Islet precursor cell (in vitro differentiated cells): ENCODE results near the gene SYTL1.

Source experiments
- DNase-seq: peaks from one replicate; pipeline ENCODE4 v3.0.0-alpha.2; 2018

The SYTL1 gene

GRCh38 chr1:27364696-27365371 is 23.0 kb downstream of the SYTL1 start:
- no peak for DNase-seq

GRCh38 chr1:27365372-27366112 is 23.7 kb downstream of the SYTL1 start:
- peak; percentile 96 for DNase-seq

- DNase-seq, result peak; percentile 94
Observed at GRCh38 chr1:27366113-27366410, 24.2 kb downstream of the SYTL1 start.

- peak; percentile 92 for DNase-seq
Observed at GRCh38 chr1:27366411-27367159, 24.8 kb downstream of the SYTL1 start, which contains the start of gene MAP3K6. Gene MAP3K6 (minus strand): TSS chr1:27366961. CDS start chr1:27366597, 364 bp downstream.

- DNase-seq, result no peak
Observed at GRCh38 chr1:27367160-27367650, 25.4 kb downstream of the SYTL1 start.

- DNase-seq, result no peak
Observed at GRCh38 chr1:27368869-27369582, 27.2 kb downstream of the SYTL1 start.

GRCh38 chr1:27372022-27372807 is 30.4 kb downstream of the SYTL1 start:
- DNase-seq, result no peak

- DNase-seq, result no peak
Observed at GRCh38 chr1:27372808-27373690, 31.2 kb downstream of the SYTL1 start.

GRCh38 chr1:27374362-27375086 is 32.7 kb downstream of the SYTL1 start, which contains the start of gene FCN3:
Gene FCN3 (minus strand): TSS chr1:27374824. CDS start chr1:27374818, 6 bp downstream.
- DNase-seq, result no peak

- DNase-seq, result no peak
Observed at GRCh38 chr1:27377760-27378495, 36.1 kb downstream of the SYTL1 start.

- no peak for DNase-seq
Observed at GRCh38 chr1:27379564-27380122, 37.8 kb downstream of the SYTL1 start.

- no peak for DNase-seq
Observed at GRCh38 chr1:27380224-27380623, 38.4 kb downstream of the SYTL1 start.

- no peak for DNase-seq
Observed at GRCh38 chr1:27380766-27381733, 39.2 kb downstream of the SYTL1 start.

- DNase-seq, result no peak
Observed at GRCh38 chr1:27381969-27382762, 40.3 kb downstream of the SYTL1 start.

GRCh38 chr1:27383039-27383605 is 41.3 kb downstream of the SYTL1 start, which contains the start of gene CD164L2:
Gene CD164L2 (minus strand): TSS chr1:27383333. CDS start chr1:27383239, 94 bp downstream.
- peak; percentile 82 for DNase-seq

- DNase-seq, result no peak
Observed at GRCh38 chr1:27383661-27384060, 41.8 kb downstream of the SYTL1 start.
